Heart left ventricle (tissue), 16 donors: Measurements from ENCODE around the gene NUDCD3. TPM values are rescaled to one million over a fixed set of nuclear protein-coding genes. Genes with fewer than 3 reads are reported as not detected.

Experiments used
- ATAC-seq, 4 donors: fragments of 200-7000 bp; cut with Tn5 transposase; one replicate each; pipeline ENCODE4 v1.9.1; 2020 to 2022; ENCODE audit warnings: moderate library complexity in 4 of 4, mild to moderate bottlenecking in 3 of 4, moderate number of reproducible peaks in 1 of 4
- DNase-seq, 5 donors: peaks; one replicate each; pipeline ENCODE4 v3.0.0-alpha.2; 2020
- H3K27ac ChIP-seq, 12 donors: fragments of 200-600 bp; sonication (generic) in 4 of 12; one replicate each; pipeline versions ENCODE4 v1.5.0 to v1.8.0; 2016 to 2022; ENCODE audit warnings: mild to moderate bottlenecking in 2 of 12
- H3K27me3 ChIP-seq, 9 donors: fragments of 200-600 bp; sonication (generic) in 2 of 9; one replicate each; pipeline versions ENCODE4 v1.5.1 to v1.8.0; 2016 to 2022; ENCODE audit warnings: mild to moderate bottlenecking in 3 of 9
- H3K36me3 ChIP-seq, 9 donors: fragments of 200-600 bp; sonication (generic) in 2 of 9; one replicate each; pipeline versions ENCODE4 v1.5.0 to v1.8.0; 2018 to 2022; ENCODE audit warnings: mild to moderate bottlenecking in 2 of 9
- H3K4me1 ChIP-seq, 12 donors: fragments of 200-600 bp; sonication (generic) in 4 of 12; one replicate each; pipeline versions ENCODE4 v1.5.0 to v1.8.0; 2016 to 2022; ENCODE audit warnings: mild to moderate bottlenecking in 3 of 12
- H3K4me3 ChIP-seq, 12 donors: fragments of 200-600 bp; sonication (generic) in 4 of 12; one replicate each; pipeline versions ENCODE4 v1.5.0 to v1.8.0; 2017 to 2022; ENCODE audit warnings: mild to moderate bottlenecking in 9 of 12, moderate library complexity in 4 of 12
- H3K9me3 ChIP-seq, 12 donors: fragments of 200-600 bp; sonication (generic) in 4 of 12; one replicate each; pipeline versions ENCODE4 v1.5.0 to v1.8.0; 2016 to 2022; ENCODE audit warnings: mild to moderate bottlenecking in 1 of 12
- CTCF ChIP-seq, 12 donors: fragments of 200-600 bp; sonication (generic) in 4 of 12; IDR thresholded peaks; one replicate each; pipeline versions ENCODE4 v1.5.0 to v1.8.0; 2018 to 2022; ENCODE audit warnings: antibody characterized with exemption in 12 of 12, mild to moderate bottlenecking in 5 of 12
- POLR2A ChIP-seq, 2 donors: fragments of 450-650 bp; IDR thresholded peaks; one replicate each; pipeline ENCODE4 v1.6.1; 2017; ENCODE audit warnings: antibody characterized with exemption in 2 of 2, mild to moderate bottlenecking in 2 of 2, moderate library complexity in 2 of 2
- WGBS, 4 donors: extraction: QIAGEN DNeasy Blood & Tissue Kit in 2 of 4; methylation state at CpG; one replicate each; pipeline versions ENCODE4 v1.1.5 to v1.1.7; 2013 to 2018; 5-methylcytosine and 5-hydroxymethylcytosine counted together
- intact Hi-C, 10 donors: fragments of 100-400 bp; cut with DNase I; formaldehyde crosslinking; loops; one replicate each; pipeline versions ENCODE4 v1.11.1 to v1.14.2; 2022
- polyA plus RNA-seq, 2 donors: library from polyadenylated mRNA; stranded (reverse); fragments of 200-250 nt; gene quantifications; one replicate each; pipeline ENCODE4 v1.2.3, GENCODE V29; 2013
- total RNA-seq, 9 donors: library from RNA; depleted of rRNA in 2 of 9; stranded (reverse); fragments of >200 nt in 2 of 9; fragmentation: NEBNext Ultra II Directional in 3 of 9; extraction: Animal tissue kit (Norgen Biotek cat#: 25700) in 3 of 9; gene quantifications; one replicate each; pipeline versions ENCODE4 v1.1.0 to v1.2.4, GENCODE V29; 2016 to 2023
- donor health status: ischemic (EF 13 %, LVEDD 7.1; RV severe dilation, severe dysfunction).
- donor health status: healthy with polysubstance abuse.
- donor health status: DM: no; HTN: yes; CAD: no.
- donor health status: DM: no; HTN: no; CAD: no.
- donor health status: ischemic (EF 25% LVEDD 6.9; RV normal size, moderate dysfunction).
- donor health status: ischemic (EF 25% LVEDD 5.7; RV mildly dilated, moderate dysfunction).
- donor health status: healthy.
- donor health status: DM: yes; HTN: yes; CAD: no.
- donor health status: ischemic (EF 35%, LVEDD 5.7; RV mildly dilated, moderate dysfunction).
- donor health status: nonischemic (EF 11% LVEDD 7.7; RV severe dilation, severe dysfunction).
- donor health status: DM: yes; HTN: yes; CAD: no.
- donor health status: PGD.
- donor health status: ischemic (EF 29% LVEDD 5.4; RV normal size, mild dysfunction).
- donor health status: nonischemic (EF 23%, LVEDD 6.1; RV moderate dilation, normal function).

Gene NUDCD3
- total and polyA plus RNA-seq, 11 donors = 16.7 to 133 (median 91.5) TPM

- Histone ChIP-seq H3K9me3 (no peaks in the 10 kb centered on the region), H3K4me1 (peaks cover 0 to 30% (median 14%) of the 10 kb centered on the region in 12 donors), H3K4me3 (no peak overlapping the region), H3K36me3 (peaks cover 0 to 79% (median 70%) of the 10 kb centered on the region in 9 donors), H3K27me3 (no peaks in the 10 kb centered on the region), H3K27ac (no peak overlapping the region)
- ATAC-seq (no peak), DNase-seq (peak in 1 of 5 donors; percentile 4)
- WGBS, 4 donors = 82 to 88% (median 84%) methylated on average over 8 of the region's 8 CpGs
- TF ChIP-seq POLR2A (IDR thresholded peaks at IDR 0.05) (no peak), CTCF (IDR thresholded peaks at IDR 0.05) (no peak)
- intact Hi-C loops = no loop called here
Observed at GRCh38 chr7:44386139-44386913, 104.1 kb downstream of the NUDCD3 start.

DNA sequence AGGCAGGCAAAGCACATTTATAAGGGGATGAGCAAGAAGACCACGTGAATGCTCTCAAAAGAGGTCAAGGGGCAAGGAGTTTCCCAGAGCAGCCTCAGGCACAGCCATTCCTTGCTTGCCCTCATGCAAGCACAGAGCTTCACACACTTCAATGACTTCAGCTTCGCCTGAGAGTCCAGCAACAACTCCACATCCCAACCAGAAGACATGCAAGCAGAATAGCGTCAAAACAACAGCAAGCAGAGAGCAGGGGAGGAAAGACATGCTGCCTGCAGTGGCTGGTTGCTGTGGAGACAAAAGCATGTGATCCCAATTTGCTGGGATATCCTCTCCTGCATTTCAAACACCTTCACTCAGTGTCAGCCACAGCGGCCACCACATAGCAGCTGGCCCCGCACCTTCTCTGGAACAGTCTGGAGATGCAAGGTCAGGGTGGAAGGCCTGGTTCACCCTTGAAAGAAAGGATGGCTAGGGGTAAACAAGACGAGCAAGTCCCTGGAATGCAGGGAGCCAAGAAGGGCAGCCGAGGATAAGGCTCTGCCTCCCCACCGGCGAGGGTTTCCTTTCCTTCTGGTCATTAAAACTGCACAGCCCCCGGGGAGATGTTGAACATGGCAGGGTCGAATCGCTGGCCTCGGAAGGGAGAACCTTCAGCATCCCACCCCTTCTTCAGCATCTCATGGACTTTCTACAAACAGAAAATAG lies 104.9 kb downstream of the NUDCD3 start:
- no peak overlapping the region for H3K27ac ChIP-seq
- ATAC-seq = no peak
- H3K27me3 ChIP-seq = no peaks in the 10 kb centered on the region
- peak in 1 of 5 donors; percentile 4 for DNase-seq
- no peaks in the 10 kb centered on the region for H3K9me3 ChIP-seq
- intact Hi-C loops = no loop called here
- peaks cover 0 to 71% (median 63%) of the 10 kb centered on the region in 9 donors for H3K36me3 ChIP-seq
- peaks cover 0 to 30% (median 14%) of the 10 kb centered on the region in 12 donors for H3K4me1 ChIP-seq
- WGBS, 4 donors = 76 to 85% (median 80%) methylated on average over 12 to 13 of the region's 13 CpGs
- TF ChIP-seq CTCF (IDR thresholded peaks at IDR 0.05) (no peak), POLR2A (IDR thresholded peaks at IDR 0.05) (no peak)
- H3K4me3 ChIP-seq = no peak overlapping the region

GRCh38 chr7:44384586-44385433 lies 105.6 kb downstream of the NUDCD3 start:
- peak in 3 of 4 donors; percentile 27 to 33 (median 30) for ATAC-seq
- H3K27me3 ChIP-seq = no peaks in the 10 kb centered on the region
- intact Hi-C loops = loop anchor here in 1 of 10 donors (5.0 kb wide), 1 partner anchor 92 kb away; no protein-coding TSS in a partner anchor
- DNase-seq = peak in 3 of 5 donors; percentile 7 to 45 (median 42)
- peaks cover 0 to 30% (median 14%) of the 10 kb centered on the region in 12 donors for H3K4me1 ChIP-seq
- H3K4me3 ChIP-seq = no peak overlapping the region
- TF ChIP-seq POLR2A (IDR thresholded peaks at IDR 0.05) (no peak), CTCF (IDR thresholded peaks at IDR 0.05) (no peak)
- WGBS, 4 donors = 80 to 89% (median 82%) methylated on average over 14 to 17 of the region's 17 CpGs
- no peak overlapping the region for H3K27ac ChIP-seq
- H3K9me3 ChIP-seq = no peaks in the 10 kb centered on the region
- peaks cover 0 to 64% (median 56%) of the 10 kb centered on the region in 9 donors for H3K36me3 ChIP-seq
